NCI-H128 (cell line): ENCODE data around the gene CLPSL1.
A peak's percentile ranks its signal among the peaks of the same experiment; 100 is the strongest.

Experiments used
- DNase-seq: peaks from one replicate; lab custom pipeline; 2025; ENCODE audit not compliant: unreplicated experiment; lab: John Stamatoyannopoulos, UW

Gene CLPSL1

DNA sequence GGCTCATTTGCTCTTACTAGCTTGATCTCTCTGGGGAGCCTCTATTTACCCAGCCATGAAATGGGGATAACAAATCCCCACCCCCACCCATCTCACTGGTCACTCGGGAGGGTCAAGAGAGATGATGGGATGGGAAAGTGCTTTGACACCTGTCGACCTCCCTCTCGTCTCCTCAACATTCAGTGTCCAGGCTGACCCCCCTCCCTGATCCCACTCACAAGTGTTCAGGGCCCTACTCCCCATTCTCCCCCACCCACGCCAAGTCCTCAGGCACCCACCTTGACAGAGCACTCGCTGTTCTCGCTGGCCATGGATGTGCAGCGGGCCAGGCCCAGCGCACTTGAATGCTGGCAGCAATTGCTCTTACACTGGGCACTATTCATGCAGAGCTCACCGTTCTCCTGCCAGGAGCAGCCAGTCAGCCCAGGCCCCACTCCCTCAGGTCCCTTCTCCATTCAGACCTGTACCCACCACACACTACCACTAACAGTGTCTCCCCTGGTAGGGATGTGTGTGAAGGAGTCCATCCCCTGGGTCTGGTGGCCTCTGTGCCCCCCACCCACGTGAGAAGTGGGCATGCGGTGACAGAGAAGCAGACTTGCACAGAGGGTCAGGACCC lies 14.7 kb downstream of the CLPSL1 start:
- no peak for DNase-seq

DNA sequence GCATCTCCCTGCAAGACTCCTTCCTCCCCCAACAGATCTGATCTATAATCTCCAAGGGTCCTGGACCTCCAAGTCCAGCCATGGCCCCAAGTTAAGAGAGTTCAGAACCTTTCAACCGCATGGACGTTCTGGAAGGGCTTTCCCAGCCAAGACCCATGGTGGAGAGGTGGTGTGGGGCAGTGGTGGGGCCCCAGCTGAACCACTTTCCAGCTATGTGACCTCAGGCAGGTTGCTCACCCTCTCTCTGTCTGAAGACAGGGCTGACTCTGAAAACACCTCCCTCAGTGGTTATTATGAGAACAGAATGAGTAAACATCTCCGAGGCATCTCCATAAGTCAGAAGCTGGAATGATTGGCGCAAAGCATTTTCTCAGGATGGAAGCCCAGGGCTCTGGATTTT lies 15.4 kb downstream of the CLPSL1 start:
- no peak for DNase-seq

DNA sequence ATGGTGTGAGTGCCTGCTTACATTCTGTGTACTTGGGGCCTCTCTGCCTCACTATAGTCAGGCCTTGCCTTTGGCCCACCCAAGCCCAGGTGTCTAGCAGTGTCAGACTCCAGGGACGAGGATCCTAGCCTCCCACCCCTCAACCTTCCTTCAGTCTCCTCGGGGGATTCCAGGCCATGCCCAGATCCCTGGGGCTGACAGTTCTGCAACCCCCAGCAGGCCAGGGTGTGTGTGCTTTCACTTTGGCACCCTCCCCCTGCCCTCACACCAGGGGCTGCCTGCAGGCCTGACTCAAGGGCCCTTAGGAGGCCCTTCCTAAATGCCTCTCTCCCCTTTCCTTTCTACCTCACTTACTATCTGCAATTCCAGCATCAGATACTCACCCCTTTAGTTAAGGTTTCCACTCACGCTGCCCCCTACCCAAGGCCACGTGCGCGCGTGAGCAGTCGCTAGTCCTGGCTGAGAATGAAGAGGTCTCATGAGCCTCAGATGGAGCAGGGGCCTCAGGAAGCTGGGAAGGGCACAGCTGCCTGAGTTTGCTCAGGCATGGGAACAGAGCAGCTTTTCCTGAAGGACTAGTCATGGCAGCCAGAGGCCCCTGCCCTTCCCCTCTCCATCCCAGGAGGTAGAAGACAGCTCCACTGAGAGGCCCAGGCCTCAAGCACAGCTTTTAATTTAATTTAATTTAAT lies 17.2 kb downstream of the CLPSL1 start:
- no peak for DNase-seq

DNA sequence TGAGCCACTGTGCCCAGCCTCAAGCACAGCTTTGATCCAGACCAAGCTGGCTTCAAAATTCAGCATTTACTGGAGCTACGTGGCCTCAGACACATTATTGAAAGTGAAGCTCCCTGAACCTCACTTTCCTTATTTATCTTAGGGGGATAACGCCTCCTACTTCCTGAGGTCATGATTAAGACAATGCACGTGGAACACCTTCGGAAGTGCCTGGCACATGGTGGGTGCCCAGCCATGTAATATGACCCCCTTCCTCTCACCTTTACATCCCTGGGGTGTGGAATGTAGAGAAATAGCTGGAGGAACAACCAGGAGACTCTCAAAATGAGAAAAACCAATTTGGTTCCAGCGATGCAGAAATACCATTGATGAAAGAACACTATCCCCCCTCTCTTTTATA lies 17.9 kb downstream of the CLPSL1 start:
- no peak for DNase-seq

DNA sequence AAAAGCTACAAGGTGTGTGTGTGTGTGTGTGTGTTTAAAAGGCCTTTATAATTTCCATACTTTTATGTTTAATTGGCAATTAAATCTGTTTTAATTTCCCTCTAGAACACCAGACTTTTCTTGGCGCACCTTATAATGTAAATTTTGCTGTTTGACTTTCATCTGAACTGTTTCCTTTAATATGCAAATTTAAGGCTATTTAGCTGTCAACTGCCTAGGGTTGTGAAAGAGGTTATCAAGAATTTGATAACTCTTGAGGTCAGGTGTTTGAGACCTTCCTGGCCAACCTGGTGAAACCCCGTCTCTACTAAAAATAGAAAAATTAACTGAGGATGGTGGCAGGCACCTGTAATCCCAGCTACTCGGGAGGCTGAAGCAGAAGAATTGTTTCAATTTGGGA lies 20.3 kb downstream of the CLPSL1 start:
- no peak for DNase-seq

DNA sequence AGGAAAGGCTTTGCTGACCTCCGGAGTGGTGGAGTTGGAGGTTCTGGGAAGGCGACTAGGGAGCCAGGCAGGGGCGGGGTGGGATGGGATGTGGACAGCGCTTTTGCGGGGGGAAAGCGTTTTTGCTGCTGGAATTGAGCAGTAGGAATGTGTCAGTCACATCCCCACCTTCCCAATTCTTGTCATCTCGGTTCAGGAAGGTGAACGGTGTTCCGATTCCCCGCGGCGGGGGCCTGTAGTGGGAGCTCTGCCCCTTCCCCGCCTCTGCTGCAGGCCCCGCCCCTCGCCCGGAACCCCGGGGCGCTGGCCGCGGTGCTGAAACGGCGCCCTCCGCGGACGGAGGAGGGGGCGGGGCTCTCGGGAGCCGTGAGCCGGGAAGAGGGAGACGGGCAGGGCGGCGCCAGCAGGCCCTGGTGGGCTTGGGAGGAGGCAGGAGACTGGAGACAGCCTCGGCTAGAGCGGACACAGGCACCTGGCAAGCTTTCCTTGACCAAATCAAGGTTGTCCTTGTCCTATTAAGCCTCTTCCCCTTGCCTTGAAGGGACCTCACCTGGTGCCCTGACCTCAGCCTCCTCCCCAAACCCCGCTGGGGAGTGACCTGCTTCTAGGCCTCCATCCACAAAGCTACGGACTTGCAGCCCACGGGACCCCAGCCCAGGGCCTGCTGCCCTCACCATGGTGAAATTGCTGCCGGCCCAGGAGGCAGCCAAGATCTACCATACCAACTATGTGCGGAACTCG lies 24.3 kb downstream of the CLPSL1 start, which contains the start of gene LHFPL5:
Gene LHFPL5 (plus strand): TSS at position 357 of the 741 bp plus-strand sequence. CDS start 319 bp downstream, at position 676.
- DNase-seq: peak; percentile 56

DNA sequence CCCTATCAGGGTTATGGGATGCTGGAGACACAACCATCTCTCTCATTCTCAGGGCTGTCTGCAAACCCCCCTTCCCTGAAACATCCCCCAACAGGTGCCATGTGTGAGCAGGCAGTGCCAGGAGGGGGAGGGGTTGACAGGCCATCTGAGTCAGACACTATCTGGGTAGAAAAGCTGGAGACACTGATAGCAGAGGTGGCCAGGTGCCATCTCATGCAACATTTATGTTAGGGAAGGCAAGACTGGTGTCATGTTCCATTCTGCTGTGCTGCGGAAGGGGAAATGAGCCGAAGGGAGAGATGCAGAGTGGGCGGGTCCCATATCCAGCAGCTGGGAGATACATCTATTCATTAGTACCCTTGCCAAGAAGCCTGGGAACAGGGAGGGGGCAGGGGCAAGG lies 27.9 kb downstream of the CLPSL1 start:
- DNase-seq: peak; percentile 40

DNA sequence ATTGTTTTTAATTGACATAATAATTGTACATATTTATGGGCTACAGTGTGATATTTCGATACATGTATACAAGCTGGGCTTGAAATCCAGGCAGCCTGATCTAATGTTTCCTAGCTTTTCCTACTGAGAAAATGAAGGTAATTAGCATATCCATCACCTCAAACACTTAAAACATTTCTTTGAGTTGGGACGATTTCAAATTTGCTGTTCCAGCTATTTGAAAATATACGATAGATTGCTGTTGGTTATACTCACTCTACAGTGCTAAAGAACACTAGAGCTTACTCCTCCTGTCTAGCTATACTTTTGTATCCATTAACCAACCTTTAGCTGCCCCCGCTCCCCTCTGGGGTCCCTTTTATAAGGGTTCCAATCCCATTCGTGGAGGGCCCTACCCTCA lies 29.0 kb downstream of the CLPSL1 start:
- no peak for DNase-seq

DNA sequence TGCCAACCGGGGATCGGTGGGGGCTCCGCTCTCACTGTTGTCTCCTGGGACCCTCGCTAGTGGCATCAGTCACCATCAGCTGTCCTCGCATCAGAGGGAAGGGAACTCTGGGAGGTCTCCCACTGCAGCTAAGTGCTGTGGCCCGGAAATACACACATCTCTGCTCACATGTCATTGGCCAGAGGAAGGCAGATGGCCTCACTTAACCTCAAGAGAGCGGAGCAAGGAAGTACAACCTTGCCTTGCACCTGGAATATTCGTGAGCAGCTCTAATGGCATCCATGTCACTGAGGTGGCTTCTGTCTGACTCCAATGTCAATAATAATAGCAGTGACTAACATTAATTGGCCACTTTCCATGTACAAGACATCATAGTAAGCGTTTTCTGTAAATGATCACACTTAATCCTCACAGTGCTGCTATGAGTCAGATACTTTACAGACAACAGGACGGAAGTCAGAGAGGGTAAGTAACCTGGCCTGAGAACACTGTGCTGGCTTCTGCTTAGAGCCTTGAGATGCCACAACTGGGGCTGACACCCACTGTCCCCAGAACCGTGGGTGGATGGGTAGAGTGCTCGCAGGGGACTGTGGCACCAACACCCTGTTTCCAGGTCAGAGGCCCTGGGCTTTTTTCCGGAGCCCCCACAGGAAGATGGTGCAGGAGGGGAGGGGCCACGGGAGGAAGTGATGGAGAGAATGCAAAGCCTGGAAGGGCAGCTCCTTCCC lies 30.3 kb downstream of the CLPSL1 start:
- DNase-seq: no peak

DNA sequence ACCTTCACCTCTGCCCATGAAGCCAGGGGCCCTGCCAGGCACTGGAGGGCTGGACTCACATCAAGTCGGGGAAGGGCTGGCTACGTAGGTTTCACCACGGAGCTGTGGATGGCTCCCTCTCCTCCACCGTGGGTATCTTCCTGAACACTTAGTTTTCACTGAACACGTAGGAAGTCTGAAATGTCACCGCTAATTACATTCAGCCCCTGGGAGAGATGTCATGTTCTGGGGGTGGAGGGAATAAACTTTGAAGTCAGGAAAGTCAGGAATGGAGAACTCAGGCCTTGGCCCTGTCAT lies 30.8 kb downstream of the CLPSL1 start:
- no peak for DNase-seq

DNA sequence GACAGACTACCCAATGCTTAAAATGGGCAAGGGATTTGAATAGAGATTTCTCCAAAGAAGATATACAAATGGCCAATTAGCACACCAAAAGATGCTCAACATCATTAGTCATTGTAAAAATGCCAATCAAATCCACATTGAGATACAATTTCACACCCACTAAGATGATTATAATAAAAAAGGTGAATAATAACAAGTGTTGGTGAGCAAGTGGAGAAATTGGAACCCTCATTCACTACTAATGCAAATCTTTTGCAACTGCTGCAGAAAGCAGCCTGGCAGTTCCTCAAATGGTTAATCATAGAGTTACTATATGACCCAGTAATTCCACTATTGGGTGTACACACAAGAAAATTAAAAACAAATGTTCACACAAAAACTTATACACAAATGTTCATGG lies 36.7 kb downstream of the CLPSL1 start:
- DNase-seq: no peak

DNA sequence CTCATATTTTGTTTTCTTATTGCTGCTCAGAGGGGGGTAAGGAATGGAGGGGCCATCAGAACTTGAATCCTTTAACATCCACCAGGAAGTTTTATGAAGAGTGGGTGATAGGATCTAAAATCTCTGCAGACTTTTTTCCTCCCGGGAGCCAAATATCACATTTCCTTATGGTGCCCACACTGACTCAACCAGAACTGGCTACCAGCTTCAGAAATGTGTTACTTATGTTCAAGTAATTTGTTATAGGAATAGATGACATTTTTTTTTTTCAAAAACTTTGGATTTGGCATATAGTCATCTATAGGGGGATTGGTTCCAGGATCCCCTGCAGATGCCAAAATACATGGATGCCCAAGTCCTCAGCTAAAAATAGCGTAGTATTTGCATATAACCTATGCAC lies 42.8 kb downstream of the CLPSL1 start:
- no peak for DNase-seq

DNA sequence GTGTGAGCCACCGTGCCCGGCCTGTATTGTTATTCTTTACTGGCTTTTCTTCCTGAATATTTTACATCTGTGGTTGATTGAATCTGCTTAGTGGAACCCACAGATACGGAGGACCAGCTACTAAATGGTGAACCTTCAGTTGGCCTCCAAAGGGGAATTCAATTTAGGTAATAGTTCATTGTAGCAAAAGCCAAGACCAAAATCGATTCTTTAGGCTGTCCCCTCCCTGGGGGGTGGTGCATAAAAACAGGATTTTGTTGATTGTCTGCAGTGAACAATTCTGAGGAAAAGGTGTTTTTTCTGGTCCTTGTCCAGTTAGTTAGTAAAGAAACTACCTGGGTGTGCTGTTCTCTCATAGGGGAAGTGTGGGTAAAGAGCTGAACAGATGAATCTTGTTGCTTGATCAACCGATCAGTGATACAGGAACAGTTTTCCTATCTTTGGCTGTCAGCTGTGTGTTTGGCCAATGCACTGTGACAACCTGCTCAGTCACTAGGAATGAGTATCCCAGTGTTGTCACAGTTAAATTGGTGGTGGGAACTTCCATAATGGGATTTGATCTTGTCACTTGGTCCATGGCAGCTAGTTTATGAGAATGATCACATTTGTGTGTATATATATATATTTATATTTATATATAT lies 43.9 kb downstream of the CLPSL1 start:
- DNase-seq: no peak

DNA sequence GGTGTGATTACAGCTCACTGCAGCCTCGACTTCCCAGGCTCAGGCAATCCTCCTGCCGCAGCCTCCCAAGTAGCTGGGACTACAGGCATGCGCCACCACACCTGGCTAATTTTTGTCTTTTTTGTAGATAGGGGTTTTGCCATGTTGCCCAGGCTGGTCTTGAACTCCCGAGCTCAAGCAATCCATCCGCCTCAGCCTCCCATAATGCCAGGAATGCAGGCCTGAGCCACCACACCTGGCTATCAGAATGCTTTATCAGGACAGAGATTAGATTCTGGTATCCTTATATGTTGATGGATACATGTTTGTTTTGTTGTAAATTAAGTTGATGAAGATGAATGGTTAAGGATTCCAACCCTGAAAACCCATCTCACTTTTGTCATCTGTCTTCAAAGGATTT lies 48.5 kb downstream of the CLPSL1 start:
- DNase-seq: no peak

DNA sequence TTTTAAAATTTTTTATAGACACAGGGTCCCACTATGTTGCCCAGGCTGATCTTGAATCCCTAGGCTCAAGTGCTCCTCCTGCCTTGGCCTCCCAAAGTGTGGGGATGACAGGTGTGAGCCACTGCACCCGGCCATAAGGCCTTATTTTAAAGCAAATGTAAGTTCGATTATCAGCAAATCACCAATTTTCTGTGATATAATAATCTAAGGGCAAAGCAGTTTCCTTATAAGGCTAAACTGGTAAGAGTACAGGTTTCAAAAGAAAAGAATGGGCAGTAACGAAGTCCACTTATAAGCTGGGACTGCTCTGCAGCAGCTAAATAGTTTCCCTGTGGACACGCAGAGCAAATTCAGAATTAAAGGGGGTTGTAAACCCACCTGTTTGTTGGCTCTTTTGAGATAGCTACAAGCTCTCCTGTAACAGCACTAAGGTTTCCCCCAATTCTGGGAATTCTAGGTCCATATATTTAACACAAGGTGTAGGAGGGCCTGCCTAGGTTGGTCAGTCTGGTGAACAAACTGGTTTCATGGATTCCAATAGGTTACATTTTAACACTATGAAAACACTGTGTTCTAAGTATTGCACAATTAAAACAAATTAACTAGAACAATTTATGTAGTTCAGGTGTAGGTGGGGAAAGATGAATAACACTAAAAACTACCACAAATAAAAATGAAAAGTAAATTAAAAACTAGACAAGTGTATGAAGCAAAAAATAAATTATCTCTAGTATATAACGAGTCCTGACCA lies 50.6 kb downstream of the CLPSL1 start:
- no peak for DNase-seq

DNA sequence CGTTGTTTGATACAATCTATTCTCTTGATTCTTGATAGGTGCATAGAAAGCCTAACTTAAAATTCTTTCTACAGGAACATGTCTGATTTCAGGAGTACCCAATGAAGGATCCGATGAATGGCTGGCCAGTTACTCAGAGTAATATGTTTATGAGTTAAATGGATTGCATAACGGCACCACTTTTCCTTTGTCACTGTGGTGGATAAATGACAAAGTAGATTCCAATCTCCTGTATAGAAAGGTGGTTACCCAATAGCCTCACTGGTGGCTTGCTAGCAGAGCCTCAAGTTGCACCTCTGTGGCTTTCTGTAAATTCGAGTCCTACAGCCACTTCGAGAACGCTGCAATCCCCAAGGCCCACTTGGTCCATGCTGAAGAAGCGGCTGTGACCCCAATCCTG lies 52.7 kb downstream of the CLPSL1 start:
- no peak for DNase-seq
